WTC11 (cell line): ENCODE data around the gene CCBE1. TPM values are rescaled to one million over a fixed set of nuclear protein-coding genes. Genes with fewer than 3 reads are reported as not detected.

Experiments
- ATAC-seq: fragments of 200-7000 bp; cut with Tn5 transposase; 2 replicates; pipeline ENCODE4 v1.10.0; 2021; ENCODE audit warnings: mild to moderate bottlenecking, moderate library complexity
- CTCF ChIA-PET: fragments of 300-600 bp; sonication (Branson Sonifier 250); formaldehyde crosslinking; loops from one replicate; lab custom pipeline; 2021; ENCODE audit warnings: antibody characterized with exemption; lab: Charles Lee
- POLR2A ChIA-PET: fragments of 350-600 bp; sonication (Branson Sonifier 250); formaldehyde crosslinking; loops from one replicate; lab custom pipeline; 2021; ENCODE audit warnings: antibody characterized with exemption; lab: Charles Lee
- DNase-seq: peaks from one replicate; pipeline ENCODE4 v3.0.0; 2021; ENCODE audit warnings: low spot score
- H3K27ac Mint-ChIP-seq: 2 replicates; pipeline ENCODE4 v1.8.0; 2021; ENCODE audit warnings: mixed read lengths
- H3K27me3 Mint-ChIP-seq: 2 replicates; pipeline ENCODE4 v1.8.0; 2021; ENCODE audit warnings: low read depth, mild to moderate bottlenecking, moderate library complexity, mixed read lengths
- H3K36me3 Mint-ChIP-seq: 2 replicates; pipeline ENCODE4 v1.8.0; 2021; ENCODE audit warnings: mixed read lengths
- H3K4me1 Mint-ChIP-seq: 2 replicates; pipeline ENCODE4 v1.8.0; 2022; ENCODE audit warnings: mixed read lengths
- H3K4me3 Mint-ChIP-seq: 2 replicates; pipeline ENCODE4 v1.8.0; 2021; ENCODE audit warnings: mild to moderate bottlenecking, moderate library complexity, mixed read lengths
- H3K9me3 Mint-ChIP-seq: 2 replicates; pipeline ENCODE4 v1.8.0; 2021; ENCODE audit warnings: mixed read lengths
- CBFB ChIP-seq: sonication (generic); formaldehyde crosslinking; IDR thresholded peaks from 2 replicates; pipeline ENCODE4 v1.8.1; 2022; ENCODE audit warnings: mild to moderate bottlenecking, low read depth, missing genetic modification reagents
- ESRRA ChIP-seq: sonication (generic); formaldehyde crosslinking; IDR thresholded peaks from 2 replicates; pipeline ENCODE4 v1.8.1; 2022; ENCODE audit warnings: mild to moderate bottlenecking, missing genetic modification reagents, borderline replicate concordance
- FOXJ3 ChIP-seq: sonication (generic); formaldehyde crosslinking; IDR thresholded peaks from 2 replicates; pipeline ENCODE4 v1.9.0; 2021; ENCODE audit warnings: missing genetic modification reagents, mild to moderate bottlenecking, borderline replicate concordance
- MXD4 ChIP-seq: fragments of 250-450 bp; sonication (Bioruptor Pico); IDR thresholded peaks from 2 replicates; pipeline ENCODE4 v1.8.0; 2021; ENCODE audit warnings: mild to moderate bottlenecking, moderate library complexity, borderline replicate concordance
- NR1H2 ChIP-seq: sonication (generic); formaldehyde crosslinking; IDR thresholded peaks from 2 replicates; pipeline ENCODE4 v1.9.0; 2021; ENCODE audit warnings: mild to moderate bottlenecking, moderate library complexity, missing genetic modification reagents
- SMAD4 ChIP-seq: sonication (generic); formaldehyde crosslinking; IDR thresholded peaks from 2 replicates; pipeline ENCODE4 v1.8.0; 2022; ENCODE audit warnings: mild to moderate bottlenecking, missing genetic modification reagents
- ZBTB21 ChIP-seq: sonication (generic); formaldehyde crosslinking; IDR thresholded peaks from 2 replicates; pipeline ENCODE4 v1.8.1; 2023; ENCODE audit warnings: mild to moderate bottlenecking, missing genetic modification reagents, borderline replicate concordance
- ZNF396 ChIP-seq: fragments of 250-450 bp; sonication (Bioruptor Pico); IDR thresholded peaks from 2 replicates; pipeline ENCODE4 v1.8.0; 2021; ENCODE audit warnings: mild to moderate bottlenecking, moderate library complexity, borderline replicate concordance
- total RNA-seq: library from RNA; stranded (reverse); gene quantifications from 3 replicates; pipeline ENCODE4 v1.2.3, GENCODE V29; 2021
- TF ChIP-seq, protein P1 (sequence below): fragments of 250-450 bp; sonication (Bioruptor Pico); IDR thresholded peaks from 2 replicates; pipeline ENCODE4 v1.9.0; 2021; ENCODE audit warnings: mild to moderate bottlenecking, borderline replicate concordance
- TF ChIP-seq, protein P2 (sequence below): sonication (generic); formaldehyde crosslinking; IDR thresholded peaks from 2 replicates; pipeline ENCODE4 v1.8.1; 2022; ENCODE audit warnings: missing genetic modification reagents, borderline replicate concordance
- TF ChIP-seq, protein P3 (sequence below): sonication (generic); formaldehyde crosslinking; IDR thresholded peaks from 2 replicates; pipeline ENCODE4 v1.8.1; 2023; ENCODE audit warnings: mild to moderate bottlenecking, moderate library complexity, missing genetic modification reagents
- TF ChIP-seq, protein P4 (sequence below): sonication (generic); formaldehyde crosslinking; IDR thresholded peaks from 2 replicates; pipeline ENCODE4 v1.8.0; 2022; ENCODE audit warnings: mild to moderate bottlenecking, missing genetic modification reagents
- TF ChIP-seq, protein P5 (sequence below): sonication (generic); formaldehyde crosslinking; IDR thresholded peaks from 2 replicates; pipeline ENCODE4 v1.8.1; 2022; ENCODE audit warnings: low read depth, missing genetic modification reagents, borderline replicate concordance
- TF ChIP-seq, protein P6 (sequence below): sonication (generic); formaldehyde crosslinking; IDR thresholded peaks from 2 replicates; pipeline ENCODE4 v1.8.1; 2022; ENCODE audit warnings: mild to moderate bottlenecking, moderate library complexity, missing genetic modification reagents
- TF ChIP-seq, protein P7 (sequence below): fragments of 250-450 bp; sonication (Bioruptor Pico); IDR thresholded peaks from 2 replicates; pipeline ENCODE4 v1.9.0; 2021; ENCODE audit warnings: mild to moderate bottlenecking
- TF ChIP-seq, protein P8 (sequence below): sonication (generic); formaldehyde crosslinking; IDR thresholded peaks from 2 replicates; pipeline ENCODE4 v1.8.1; 2023; ENCODE audit warnings: mild to moderate bottlenecking, missing genetic modification reagents
- TF ChIP-seq, protein P9 (sequence below): sonication (generic); formaldehyde crosslinking; conservative IDR thresholded peaks from 2 replicates; pipeline ENCODE4 v1.8.1; 2023; ENCODE audit warnings: mild to moderate bottlenecking, low read depth, missing genetic modification reagents, moderate library complexity

CCBE1 gene
- total RNA-seq, 1 experiment from 2014 or later: 9.7 TPM

DNA sequence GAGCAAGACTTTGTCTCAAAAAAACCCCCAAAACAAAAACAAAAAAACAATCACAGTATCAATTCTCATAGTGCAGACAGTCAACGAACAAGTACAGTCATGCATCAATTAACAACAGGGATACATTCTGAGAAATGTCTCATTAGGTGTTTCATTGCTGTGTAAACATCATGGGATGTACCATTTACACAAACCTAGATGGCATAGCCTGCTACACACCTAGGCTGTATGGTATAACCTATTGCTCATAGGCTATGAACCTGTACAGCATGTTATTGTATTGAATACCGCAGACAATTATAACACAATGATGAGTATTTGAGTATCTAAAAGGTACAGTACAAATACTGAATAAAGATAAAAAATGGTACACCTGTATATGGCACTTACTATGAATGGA is 270.4 kb downstream of the CCBE1 start:
- no peak for DNase-seq
- no peaks in the 10 kb centered on the region for H3K27me3 Mint-ChIP-seq
- POLR2A ChIA-PET: no interaction called here
- H3K4me1 Mint-ChIP-seq: no peaks in the 10 kb centered on the region
- TF ChIP-seq, protein P1, sequence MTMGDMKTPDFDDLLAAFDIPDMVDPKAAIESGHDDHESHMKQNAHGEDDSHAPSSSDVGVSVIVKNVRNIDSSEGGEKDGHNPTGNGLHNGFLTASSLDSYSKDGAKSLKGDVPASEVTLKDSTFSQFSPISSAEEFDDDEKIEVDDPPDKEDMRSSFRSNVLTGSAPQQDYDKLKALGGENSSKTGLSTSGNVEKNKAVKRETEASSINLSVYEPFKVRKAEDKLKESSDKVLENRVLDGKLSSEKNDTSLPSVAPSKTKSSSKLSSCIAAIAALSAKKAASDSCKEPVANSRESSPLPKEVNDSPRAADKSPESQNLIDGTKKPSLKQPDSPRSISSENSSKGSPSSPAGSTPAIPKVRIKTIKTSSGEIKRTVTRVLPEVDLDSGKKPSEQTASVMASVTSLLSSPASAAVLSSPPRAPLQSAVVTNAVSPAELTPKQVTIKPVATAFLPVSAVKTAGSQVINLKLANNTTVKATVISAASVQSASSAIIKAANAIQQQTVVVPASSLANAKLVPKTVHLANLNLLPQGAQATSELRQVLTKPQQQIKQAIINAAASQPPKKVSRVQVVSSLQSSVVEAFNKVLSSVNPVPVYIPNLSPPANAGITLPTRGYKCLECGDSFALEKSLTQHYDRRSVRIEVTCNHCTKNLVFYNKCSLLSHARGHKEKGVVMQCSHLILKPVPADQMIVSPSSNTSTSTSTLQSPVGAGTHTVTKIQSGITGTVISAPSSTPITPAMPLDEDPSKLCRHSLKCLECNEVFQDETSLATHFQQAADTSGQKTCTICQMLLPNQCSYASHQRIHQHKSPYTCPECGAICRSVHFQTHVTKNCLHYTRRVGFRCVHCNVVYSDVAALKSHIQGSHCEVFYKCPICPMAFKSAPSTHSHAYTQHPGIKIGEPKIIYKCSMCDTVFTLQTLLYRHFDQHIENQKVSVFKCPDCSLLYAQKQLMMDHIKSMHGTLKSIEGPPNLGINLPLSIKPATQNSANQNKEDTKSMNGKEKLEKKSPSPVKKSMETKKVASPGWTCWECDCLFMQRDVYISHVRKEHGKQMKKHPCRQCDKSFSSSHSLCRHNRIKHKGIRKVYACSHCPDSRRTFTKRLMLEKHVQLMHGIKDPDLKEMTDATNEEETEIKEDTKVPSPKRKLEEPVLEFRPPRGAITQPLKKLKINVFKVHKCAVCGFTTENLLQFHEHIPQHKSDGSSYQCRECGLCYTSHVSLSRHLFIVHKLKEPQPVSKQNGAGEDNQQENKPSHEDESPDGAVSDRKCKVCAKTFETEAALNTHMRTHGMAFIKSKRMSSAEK (CRISPR knock-in tag): no peak
- TF ChIP-seq ESRRA: no peak
- TF ChIP-seq NR1H2 (CRISPR knock-in tag): no peak
- TF ChIP-seq, protein P2, sequence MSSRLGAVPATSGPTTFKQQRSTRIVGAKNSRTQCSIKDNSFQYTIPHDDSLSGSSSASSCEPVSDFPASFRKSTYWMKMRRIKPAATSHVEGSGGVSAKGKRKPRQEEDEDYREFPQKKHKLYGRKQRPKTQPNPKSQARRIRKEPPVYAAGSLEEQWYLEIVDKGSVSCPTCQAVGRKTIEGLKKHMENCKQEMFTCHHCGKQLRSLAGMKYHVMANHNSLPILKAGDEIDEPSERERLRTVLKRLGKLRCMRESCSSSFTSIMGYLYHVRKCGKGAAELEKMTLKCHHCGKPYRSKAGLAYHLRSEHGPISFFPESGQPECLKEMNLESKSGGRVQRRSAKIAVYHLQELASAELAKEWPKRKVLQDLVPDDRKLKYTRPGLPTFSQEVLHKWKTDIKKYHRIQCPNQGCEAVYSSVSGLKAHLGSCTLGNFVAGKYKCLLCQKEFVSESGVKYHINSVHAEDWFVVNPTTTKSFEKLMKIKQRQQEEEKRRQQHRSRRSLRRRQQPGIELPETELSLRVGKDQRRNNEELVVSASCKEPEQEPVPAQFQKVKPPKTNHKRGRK: no peak
- TF ChIP-seq, protein P3, sequence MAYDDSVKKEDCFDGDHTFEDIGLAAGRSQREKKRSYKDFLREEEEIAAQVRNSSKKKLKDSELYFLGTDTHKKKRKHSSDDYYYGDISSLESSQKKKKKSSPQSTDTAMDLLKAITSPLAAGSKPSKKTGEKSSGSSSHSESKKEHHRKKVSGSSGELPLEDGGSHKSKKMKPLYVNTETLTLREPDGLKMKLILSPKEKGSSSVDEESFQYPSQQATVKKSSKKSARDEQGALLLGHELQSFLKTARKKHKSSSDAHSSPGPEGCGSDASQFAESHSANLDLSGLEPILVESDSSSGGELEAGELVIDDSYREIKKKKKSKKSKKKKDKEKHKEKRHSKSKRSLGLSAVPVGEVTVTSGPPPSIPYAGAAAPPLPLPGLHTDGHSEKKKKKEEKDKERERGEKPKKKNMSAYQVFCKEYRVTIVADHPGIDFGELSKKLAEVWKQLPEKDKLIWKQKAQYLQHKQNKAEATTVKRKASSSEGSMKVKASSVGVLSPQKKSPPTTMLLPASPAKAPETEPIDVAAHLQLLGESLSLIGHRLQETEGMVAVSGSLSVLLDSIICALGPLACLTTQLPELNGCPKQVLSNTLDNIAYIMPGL (CRISPR knock-in tag): no peak
- TF ChIP-seq, protein P4, sequence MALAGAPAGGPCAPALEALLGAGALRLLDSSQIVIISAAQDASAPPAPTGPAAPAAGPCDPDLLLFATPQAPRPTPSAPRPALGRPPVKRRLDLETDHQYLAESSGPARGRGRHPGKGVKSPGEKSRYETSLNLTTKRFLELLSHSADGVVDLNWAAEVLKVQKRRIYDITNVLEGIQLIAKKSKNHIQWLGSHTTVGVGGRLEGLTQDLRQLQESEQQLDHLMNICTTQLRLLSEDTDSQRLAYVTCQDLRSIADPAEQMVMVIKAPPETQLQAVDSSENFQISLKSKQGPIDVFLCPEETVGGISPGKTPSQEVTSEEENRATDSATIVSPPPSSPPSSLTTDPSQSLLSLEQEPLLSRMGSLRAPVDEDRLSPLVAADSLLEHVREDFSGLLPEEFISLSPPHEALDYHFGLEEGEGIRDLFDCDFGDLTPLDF: no peak
- no peak for TF ChIP-seq CBFB (CRISPR knock-in tag)
- TF ChIP-seq MXD4 (CRISPR knock-in tag): no peak
- TF ChIP-seq FOXJ3: no peak
- no peak for TF ChIP-seq SMAD4 (CRISPR knock-in tag)
- TF ChIP-seq, protein P5, sequence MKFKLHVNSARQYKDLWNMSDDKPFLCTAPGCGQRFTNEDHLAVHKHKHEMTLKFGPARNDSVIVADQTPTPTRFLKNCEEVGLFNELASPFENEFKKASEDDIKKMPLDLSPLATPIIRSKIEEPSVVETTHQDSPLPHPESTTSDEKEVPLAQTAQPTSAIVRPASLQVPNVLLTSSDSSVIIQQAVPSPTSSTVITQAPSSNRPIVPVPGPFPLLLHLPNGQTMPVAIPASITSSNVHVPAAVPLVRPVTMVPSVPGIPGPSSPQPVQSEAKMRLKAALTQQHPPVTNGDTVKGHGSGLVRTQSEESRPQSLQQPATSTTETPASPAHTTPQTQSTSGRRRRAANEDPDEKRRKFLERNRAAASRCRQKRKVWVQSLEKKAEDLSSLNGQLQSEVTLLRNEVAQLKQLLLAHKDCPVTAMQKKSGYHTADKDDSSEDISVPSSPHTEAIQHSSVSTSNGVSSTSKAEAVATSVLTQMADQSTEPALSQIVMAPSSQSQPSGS (CRISPR knock-in tag): no peak
- no peaks in the 10 kb centered on the region for H3K36me3 Mint-ChIP-seq
- no peak overlapping the region for H3K4me3 Mint-ChIP-seq
- ATAC-seq: no peak
- no peaks in the 10 kb centered on the region for H3K9me3 Mint-ChIP-seq
- CTCF ChIA-PET: no interaction called here
- no peak overlapping the region for H3K27ac Mint-ChIP-seq

DNA sequence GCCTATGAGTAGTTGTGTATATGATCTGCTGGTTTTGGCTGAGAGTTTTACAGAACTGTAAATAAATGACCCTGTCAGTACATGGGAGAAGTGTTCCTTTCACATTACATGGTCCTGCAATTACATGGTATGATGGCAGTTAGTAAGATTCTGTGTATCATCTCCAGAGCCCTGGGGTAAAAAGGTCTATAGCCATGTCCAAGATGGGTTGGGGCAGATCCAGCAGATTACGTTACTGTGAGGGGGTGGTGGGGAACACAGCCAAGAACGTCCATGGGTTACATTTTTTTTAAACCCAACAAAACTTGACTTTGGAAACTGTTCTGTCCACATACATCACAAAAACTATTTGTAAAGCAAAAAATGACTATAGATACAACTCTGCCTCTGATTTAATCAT is 274.0 kb downstream of the CCBE1 start:
- DNase-seq (no peak), ATAC-seq (no peak)
- Mint-ChIP-seq H3K4me1 (no peaks in the 10 kb centered on the region), H3K9me3 (no peaks in the 10 kb centered on the region), H3K27ac (no peak overlapping the region), H3K36me3 (no peaks in the 10 kb centered on the region), H3K4me3 (no peak overlapping the region), H3K27me3 (peaks cover 10% of the 10 kb centered on the region)
- ChIA-PET POLR2A (no interaction called here), CTCF (no interaction called here)
- TF ChIP-seq, protein P3 (CRISPR knock-in tag): no peak
- TF ChIP-seq, protein P6, sequence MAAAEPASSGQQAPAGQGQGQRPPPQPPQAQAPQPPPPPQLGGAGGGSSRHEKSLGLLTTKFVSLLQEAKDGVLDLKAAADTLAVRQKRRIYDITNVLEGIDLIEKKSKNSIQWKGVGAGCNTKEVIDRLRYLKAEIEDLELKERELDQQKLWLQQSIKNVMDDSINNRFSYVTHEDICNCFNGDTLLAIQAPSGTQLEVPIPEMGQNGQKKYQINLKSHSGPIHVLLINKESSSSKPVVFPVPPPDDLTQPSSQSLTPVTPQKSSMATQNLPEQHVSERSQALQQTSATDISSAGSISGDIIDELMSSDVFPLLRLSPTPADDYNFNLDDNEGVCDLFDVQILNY: no peak
- TF ChIP-seq, protein P7, sequence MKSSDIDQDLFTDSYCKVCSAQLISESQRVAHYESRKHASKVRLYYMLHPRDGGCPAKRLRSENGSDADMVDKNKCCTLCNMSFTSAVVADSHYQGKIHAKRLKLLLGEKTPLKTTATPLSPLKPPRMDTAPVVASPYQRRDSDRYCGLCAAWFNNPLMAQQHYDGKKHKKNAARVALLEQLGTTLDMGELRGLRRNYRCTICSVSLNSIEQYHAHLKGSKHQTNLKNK (CRISPR knock-in tag): no peak
- TF ChIP-seq ZNF396 (CRISPR knock-in tag): no peak
- TF ChIP-seq, protein P8, sequence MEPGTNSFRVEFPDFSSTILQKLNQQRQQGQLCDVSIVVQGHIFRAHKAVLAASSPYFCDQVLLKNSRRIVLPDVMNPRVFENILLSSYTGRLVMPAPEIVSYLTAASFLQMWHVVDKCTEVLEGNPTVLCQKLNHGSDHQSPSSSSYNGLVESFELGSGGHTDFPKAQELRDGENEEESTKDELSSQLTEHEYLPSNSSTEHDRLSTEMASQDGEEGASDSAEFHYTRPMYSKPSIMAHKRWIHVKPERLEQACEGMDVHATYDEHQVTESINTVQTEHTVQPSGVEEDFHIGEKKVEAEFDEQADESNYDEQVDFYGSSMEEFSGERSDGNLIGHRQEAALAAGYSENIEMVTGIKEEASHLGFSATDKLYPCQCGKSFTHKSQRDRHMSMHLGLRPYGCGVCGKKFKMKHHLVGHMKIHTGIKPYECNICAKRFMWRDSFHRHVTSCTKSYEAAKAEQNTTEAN (CRISPR knock-in tag): no peak
- TF ChIP-seq ZBTB21 (CRISPR knock-in tag): no peak
- TF ChIP-seq, protein P9, sequence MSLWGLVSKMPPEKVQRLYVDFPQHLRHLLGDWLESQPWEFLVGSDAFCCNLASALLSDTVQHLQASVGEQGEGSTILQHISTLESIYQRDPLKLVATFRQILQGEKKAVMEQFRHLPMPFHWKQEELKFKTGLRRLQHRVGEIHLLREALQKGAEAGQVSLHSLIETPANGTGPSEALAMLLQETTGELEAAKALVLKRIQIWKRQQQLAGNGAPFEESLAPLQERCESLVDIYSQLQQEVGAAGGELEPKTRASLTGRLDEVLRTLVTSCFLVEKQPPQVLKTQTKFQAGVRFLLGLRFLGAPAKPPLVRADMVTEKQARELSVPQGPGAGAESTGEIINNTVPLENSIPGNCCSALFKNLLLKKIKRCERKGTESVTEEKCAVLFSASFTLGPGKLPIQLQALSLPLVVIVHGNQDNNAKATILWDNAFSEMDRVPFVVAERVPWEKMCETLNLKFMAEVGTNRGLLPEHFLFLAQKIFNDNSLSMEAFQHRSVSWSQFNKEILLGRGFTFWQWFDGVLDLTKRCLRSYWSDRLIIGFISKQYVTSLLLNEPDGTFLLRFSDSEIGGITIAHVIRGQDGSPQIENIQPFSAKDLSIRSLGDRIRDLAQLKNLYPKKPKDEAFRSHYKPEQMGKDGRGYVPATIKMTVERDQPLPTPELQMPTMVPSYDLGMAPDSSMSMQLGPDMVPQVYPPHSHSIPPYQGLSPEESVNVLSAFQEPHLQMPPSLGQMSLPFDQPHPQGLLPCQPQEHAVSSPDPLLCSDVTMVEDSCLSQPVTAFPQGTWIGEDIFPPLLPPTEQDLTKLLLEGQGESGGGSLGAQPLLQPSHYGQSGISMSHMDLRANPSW: no peak
